Lower leg skin (tissue), 4 donors: ENCODE data around the gene FASTKD2. TPM values are rescaled to one million over a fixed set of nuclear protein-coding genes. Genes with fewer than 3 reads are reported as not detected.

Source experiments
- DNase-seq, 2 donors: peaks; one replicate each; pipeline ENCODE4 v3.0.0-alpha.2; 2019; ENCODE audit warnings: low spot score in 2 of 2
- H3K4me3 ChIP-seq: fragments of 200-600 bp; sonication (generic); 2 replicates; pipeline ENCODE4 v1.5.1; 2017; ENCODE audit warnings: mild to moderate bottlenecking, low read depth; ENCODE audit not compliant: poor library complexity, severe bottlenecking
- CTCF ChIP-seq, 3 donors: fragments of 450-650 bp; IDR thresholded peaks; one replicate each; pipeline ENCODE4 v1.5.1; 2016; ENCODE audit warnings: antibody characterized with exemption in 3 of 3, mild to moderate bottlenecking in 3 of 3, moderate library complexity in 2 of 3
- POLR2A ChIP-seq, 2 donors: fragments of 450-650 bp; IDR thresholded peaks; one replicate each; pipeline ENCODE4 v1.6.1; 2016 to 2017; ENCODE audit warnings: antibody characterized with exemption in 2 of 2, mild to moderate bottlenecking in 1 of 2, moderate library complexity in 1 of 2
- WGBS, 2 donors: methylation state at CpG; one replicate each; pipeline ENCODE4 v1.1.5; 2018; 5-methylcytosine and 5-hydroxymethylcytosine counted together
- intact Hi-C: fragments of 100-400 bp; cut with DNase I; formaldehyde crosslinking; loops from one replicate; pipeline ENCODE4 v1.15.0; 2023; ENCODE audit warnings: low total_unique reads
- total RNA-seq, 4 donors: library from RNA; depleted of rRNA; stranded (reverse); fragments of >200 nt; gene quantifications; one replicate each; pipeline ENCODE4 v1.1.0, GENCODE V29; 2016

The FASTKD2 gene
- total RNA-seq, 4 donors from 2014 or later = 21.4 to 25.4 (median 23.8) TPM

- WGBS, 2 donors = 75 to 81% methylated on average over 4 of the region's 4 CpGs
- no peak for DNase-seq
- H3K4me3 ChIP-seq = no peak overlapping the region
- no peak for TF ChIP-seq POLR2A (IDR thresholded peaks at IDR 0.05)
- no peak for TF ChIP-seq CTCF (IDR thresholded peaks at IDR 0.05)
- intact Hi-C loops = no loop called here
Measured at GRCh38 chr2:206797376-206797775, 32.0 kb downstream of the FASTKD2 start.

- intact Hi-C loops = no loop called here
- 80 to 81% methylated on average over 5 of the region's 5 CpGs for WGBS, 2 donors
- no peak overlapping the region for H3K4me3 ChIP-seq
- no peak for DNase-seq
- TF ChIP-seq POLR2A (IDR thresholded peaks at IDR 0.05) = no peak
- no peak for TF ChIP-seq CTCF (IDR thresholded peaks at IDR 0.05)
Measured at GRCh38 chr2:206798000-206798399, 32.6 kb downstream of the FASTKD2 start.

GRCh38 chr2:206799083-206799482 is 33.7 kb downstream of the FASTKD2 start:
- no peak for TF ChIP-seq CTCF (IDR thresholded peaks at IDR 0.05)
- TF ChIP-seq POLR2A (IDR thresholded peaks at IDR 0.05) = no peak
- H3K4me3 ChIP-seq = no peak overlapping the region
- 79 to 82% methylated on average over 3 of the region's 3 CpGs for WGBS, 2 donors
- DNase-seq = no peak
- intact Hi-C loops = no loop called here

GRCh38 chr2:206800506-206801417 is 35.4 kb downstream of the FASTKD2 start:
- no peak overlapping the region for H3K4me3 ChIP-seq
- DNase-seq = peak; percentile 64 to 87
- WGBS, 2 donors = 35 to 41% methylated on average over 12 of the region's 12 CpGs
- intact Hi-C loops = loop anchor here (5.0 kb wide), 1 partner anchor 672 kb away; no protein-coding TSS in a partner anchor
- TF ChIP-seq POLR2A (IDR thresholded peaks at IDR 0.05) (no peak), CTCF (IDR thresholded peaks at IDR 0.05) (peak in 1 of 3 donors; percentile 10)

- TF ChIP-seq CTCF (IDR thresholded peaks at IDR 0.05) (no peak), POLR2A (IDR thresholded peaks at IDR 0.05) (no peak)
- WGBS, 2 donors = 80 to 82% methylated on average over 9 of the region's 9 CpGs
- no peak for DNase-seq
Measured at GRCh38 chr2:206801418-206802189, 36.2 kb downstream of the FASTKD2 start.

More at GRCh38 chr2:206801418-206802189, 36.2 kb downstream of the FASTKD2 start:
- intact Hi-C loops = loop anchor here (5.0 kb wide), 1 partner anchor 671 kb away; no protein-coding TSS in a partner anchor
- no peak overlapping the region for H3K4me3 ChIP-seq
